Muscle of arm (tissue), 12 donors: ENCODE measurements around the gene RIPOR3. TPM values are rescaled to one million over a fixed set of nuclear protein-coding genes. Genes with fewer than 3 reads are reported as not detected.

Source experiments
- DNase-seq: peaks from one replicate; pipeline ENCODE4 v3.0.0-alpha.2; 2013
- polyA plus RNA-seq, 12 donors: library from polyadenylated mRNA; unstranded; fragments of 120-200 nt; gene quantifications; one replicate each; pipeline ENCODE4 v1.2.1, GENCODE V29; 2013; ENCODE audit not compliant: insufficient read length in 12 of 12

Gene RIPOR3
- polyA plus RNA-seq, 12 donors: 4.3 to 15.1 (median 7.7) TPM; not detected in 1

DNA sequence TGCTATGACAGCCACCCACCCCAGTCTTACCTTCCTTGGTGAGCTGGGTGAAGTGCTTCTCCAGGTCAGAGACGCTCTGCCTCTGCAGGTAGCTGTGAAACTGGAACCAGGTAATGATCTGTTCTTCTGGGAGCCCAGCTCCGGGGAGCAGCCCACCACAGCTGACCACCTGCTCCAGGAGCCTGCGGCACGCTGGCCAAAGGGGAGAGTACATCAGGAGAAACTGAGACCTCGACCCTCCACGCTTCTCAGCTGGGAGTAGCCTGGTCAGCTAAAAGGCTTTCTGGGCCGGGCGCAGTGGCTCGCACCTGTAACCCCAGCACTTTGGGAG, 98.4 kb downstream of the RIPOR3 start:
- no peak for DNase-seq

- no peak for DNase-seq
Measured at GRCh38 chr20:50592282-50593004, 98.9 kb downstream of the RIPOR3 start.

DNA sequence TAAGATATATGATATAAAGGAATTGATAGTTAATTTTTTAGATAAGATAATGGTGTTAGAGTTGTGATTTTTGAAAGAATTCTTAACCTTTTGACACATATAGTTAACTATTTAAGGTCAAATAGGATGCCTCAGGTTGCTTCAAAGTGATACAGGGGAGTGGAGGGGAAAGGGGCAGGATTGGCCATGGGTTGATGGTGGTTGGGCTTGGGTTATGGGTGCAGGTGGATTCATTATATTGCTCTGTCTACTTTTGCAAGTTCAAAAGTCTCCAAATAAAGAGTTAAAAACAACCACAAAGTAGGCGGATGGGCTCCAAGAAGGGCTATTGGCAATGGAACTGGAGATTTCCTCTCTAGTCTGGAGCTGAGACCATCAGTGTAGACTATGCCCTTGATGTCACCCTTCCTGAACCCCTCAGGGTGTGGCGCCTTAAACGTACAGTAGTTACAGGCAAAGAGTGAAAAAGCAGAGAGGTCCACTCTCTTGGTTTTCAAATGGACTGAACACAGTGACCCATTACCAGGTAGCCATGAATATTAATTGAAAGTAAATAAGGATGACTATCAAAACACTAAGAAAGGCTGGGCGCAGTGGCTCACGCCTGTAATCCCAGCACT, 100.0 kb downstream of the RIPOR3 start:
- no peak for DNase-seq

- no peak for DNase-seq
Measured at GRCh38 chr20:50590348-50590664, 101.0 kb downstream of the RIPOR3 start.

DNA sequence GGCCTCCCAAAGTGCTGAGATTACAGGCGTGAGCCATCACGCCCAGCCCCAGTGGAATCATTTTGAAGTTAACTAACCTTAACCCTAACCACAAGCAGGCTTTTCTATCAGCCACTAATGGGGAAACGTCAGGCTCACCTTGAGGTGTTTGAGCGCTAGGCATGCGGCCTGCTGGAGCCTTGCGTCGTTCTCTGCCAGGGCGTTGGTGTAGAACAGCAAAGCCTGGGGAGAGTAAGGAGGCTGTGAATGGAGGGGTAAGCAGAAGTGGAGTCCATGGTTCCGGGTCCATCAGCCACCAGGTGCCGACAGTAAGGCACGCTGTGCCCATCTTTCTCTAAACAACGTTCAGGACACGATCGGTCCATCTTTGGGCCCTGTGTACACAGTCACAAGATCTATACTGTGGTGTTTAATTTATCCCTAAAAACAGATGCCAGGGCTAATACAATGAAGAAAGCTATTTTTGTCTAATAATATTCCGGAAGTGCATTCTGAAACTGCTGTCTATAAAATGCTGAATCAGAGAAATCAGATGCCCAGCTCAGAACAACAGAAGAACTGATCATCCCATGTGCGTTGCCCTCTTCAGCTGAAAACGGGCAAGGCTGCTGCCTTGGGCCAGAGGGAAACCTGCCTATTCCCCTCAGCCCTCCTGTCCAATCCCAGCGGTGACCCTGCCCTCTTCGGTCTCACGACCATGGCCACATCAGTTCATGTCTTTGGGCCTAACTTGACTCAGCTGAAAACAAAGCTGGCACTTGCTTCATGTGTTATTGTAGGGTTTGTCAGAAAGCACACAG, 101.6 kb downstream of the RIPOR3 start:
- DNase-seq: no peak

- peak; percentile 48 for DNase-seq
Measured at GRCh38 chr20:50588034-50588736, 103.2 kb downstream of the RIPOR3 start.

- no peak for DNase-seq
Measured at GRCh38 chr20:50587291-50587961, 103.9 kb downstream of the RIPOR3 start.

GRCh38 chr20:50586531-50587232, 104.7 kb downstream of the RIPOR3 start:
- no peak for DNase-seq

- no peak for DNase-seq
Measured at GRCh38 chr20:50585678-50586077, 105.7 kb downstream of the RIPOR3 start.

DNA sequence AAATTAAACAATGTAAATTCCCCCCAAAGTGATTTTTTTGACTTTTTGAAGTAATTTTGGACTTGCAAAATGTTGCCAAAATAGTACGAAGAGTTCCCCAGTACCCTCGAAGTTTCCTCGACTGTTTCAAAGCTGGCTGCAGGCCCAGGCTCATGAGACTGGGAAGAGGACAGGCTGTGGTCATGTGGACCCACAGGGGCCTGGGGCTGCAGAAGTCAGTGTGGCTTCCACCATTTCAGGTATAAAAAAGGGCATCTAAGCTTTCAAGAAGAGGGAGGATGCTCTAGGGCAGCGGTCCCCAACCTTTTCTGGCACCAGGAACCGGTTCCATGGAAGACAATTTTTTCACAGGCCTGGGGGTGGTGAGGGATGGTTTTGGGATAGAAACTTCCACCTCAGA, 106.1 kb downstream of the RIPOR3 start:
- DNase-seq: no peak

GRCh38 chr20:50584687-50585086, 106.7 kb downstream of the RIPOR3 start:
- no peak for DNase-seq

- no peak for DNase-seq
Measured at GRCh38 chr20:50583442-50584150, 107.7 kb downstream of the RIPOR3 start.

DNA sequence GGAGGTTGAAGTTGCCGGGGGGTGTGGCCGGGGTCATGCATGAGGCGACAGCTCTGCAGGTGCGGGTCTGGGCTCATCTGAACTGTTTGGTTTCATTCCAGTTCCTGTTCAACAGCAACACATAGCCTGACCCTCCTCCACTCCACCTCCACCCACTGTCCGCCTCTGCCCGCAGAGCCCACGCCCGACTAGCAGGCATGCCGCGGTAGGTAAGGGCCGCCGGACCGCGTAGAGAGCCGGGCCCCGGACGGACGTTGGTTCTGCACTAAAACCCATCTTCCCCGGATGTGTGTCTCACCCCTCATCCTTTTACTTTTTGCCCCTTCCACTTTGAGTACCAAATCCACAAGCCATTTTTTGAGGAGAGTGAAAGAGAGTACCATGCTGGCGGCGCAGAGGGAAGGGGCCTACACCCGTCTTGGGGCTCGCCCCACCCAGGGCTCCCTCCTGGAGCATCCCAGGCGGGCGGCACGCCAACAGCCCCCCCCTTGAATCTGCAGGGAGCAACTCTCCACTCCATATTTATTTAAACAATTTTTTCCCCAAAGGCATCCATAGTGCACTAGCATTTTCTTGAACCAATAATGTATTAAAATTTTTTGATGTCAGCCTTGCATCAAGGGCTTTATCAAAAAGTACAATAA, 108.6 kb downstream of the RIPOR3 start:
- DNase-seq: no peak

DNA sequence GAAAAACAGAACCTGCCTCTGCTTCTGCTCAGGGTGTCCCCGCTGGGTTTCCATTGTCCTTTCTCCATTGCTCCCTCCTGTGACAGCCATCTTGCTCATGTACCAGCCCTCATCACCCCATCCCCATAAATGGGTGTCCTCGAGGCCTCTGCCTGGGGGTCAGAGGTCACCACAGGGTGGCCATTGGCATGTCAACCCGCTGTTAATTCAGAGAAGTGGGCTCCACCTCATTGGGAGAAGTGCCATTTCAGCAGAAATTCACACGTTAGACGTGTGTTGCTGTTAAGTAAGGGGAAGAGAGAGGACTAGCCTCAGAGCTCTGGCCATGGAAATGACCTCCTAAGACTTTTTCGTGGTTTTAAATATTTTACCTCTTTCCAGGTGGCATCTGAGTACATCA, 109.2 kb downstream of the RIPOR3 start:
- no peak for DNase-seq

DNA sequence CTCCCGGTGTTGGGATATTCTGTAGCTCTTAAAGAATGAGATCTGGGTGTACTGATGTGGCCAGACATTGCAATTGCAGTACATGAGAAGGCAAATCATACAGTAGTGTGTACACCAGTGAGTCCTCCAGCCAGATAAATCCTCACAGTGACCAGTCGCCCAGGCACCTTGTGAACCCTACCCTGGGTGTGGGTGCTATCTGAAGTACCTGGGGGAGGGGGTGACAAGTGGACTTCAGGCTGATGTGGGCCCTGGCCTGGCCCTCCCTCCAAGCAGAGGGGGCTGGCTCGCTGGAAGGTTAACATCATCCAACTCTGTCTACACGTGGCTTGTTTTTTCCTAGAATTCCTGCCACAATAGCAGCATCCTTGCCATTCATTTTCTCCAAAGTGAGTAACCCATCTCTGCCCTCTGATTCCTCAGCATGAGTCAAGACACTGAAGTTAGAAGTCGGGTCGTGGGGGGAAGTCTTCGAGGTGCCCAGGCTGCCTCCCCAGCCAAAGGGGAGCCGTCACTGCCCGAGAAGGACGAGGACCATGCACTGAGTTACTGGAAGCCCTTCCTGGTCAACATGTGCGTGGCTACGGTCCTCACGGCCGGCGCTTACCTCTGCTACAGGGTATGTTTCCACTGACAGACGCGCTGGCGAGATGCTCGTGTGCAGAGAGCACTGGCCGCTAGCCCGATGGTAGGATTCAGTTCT, 110.3 kb downstream of the RIPOR3 start:
- DNase-seq: no peak

- DNase-seq: peak; percentile 52
Measured at GRCh38 chr20:50580016-50580747, 111.2 kb downstream of the RIPOR3 start.

- DNase-seq: no peak
Measured at GRCh38 chr20:50579511-50579910, 111.8 kb downstream of the RIPOR3 start.

GRCh38 chr20:50578778-50579165, 112.6 kb downstream of the RIPOR3 start:
- no peak for DNase-seq
